Glomerular endothelial cell (primary cell): ENCODE results near the gene SHISA9. TPM values are rescaled to one million over a fixed set of nuclear protein-coding genes. Genes with fewer than 3 reads are reported as not detected.

Experiments
- DNase-seq: peaks from one replicate; pipeline ENCODE4 v3.0.0-alpha.2; 2011; ENCODE audit warnings: low read depth, low spot score; ENCODE audit errors: extremely low read depth
- total RNA-seq: library from RNA; depleted of rRNA; stranded (reverse); fragments of >200 nt; gene quantifications from 2 replicates; pipeline ENCODE4 v1.2.3, GENCODE V29; 2015

The SHISA9 gene
- total RNA-seq, 1 donor from 2014 or later: 0.47 TPM

DNA sequence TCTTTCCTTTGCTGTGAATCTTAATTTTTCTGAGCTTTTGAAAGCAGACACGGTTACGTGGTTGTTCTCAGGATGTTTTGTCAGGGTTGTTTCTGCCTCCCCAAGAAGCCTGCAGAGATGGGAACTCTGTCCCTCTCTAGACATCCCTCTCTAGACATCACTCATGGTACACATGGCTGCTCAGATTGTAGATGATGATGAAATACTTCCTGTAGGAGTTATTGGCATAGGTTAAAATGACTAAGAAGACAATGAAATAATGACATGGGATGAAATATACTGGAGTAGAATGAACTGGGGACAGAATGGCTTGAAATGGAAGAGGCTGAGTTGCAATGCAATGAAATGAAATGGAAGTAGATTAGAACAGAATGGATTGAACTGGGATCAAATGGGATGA, 253.4 kb downstream of the SHISA9 start:
- DNase-seq: no peak

- no peak for DNase-seq
These were observed 254.0 kb downstream of the SHISA9 start for GRCh38 chr16:13155377-13155776.

GRCh38 chr16:13155780-13156179, 254.4 kb downstream of the SHISA9 start:
- no peak for DNase-seq

DNA sequence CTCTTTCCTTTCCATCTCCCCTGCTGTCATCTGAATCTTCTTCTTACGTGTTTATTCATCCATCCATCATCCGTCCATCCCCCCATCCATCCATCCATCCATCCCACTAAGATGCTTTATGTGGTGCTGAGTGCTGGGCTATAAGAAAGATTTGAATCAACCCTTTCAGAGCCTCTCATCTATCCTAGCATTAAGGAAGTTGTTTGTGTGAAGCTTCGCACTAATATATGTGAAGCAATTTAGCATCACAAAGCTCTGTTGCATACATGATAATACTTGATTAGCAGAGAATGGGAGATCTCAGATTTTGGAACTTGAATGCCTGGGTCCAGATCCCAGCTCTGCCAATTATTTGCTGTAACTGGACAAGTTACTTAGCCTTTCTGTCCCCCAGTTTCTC, 255.7 kb downstream of the SHISA9 start:
- no peak for DNase-seq

DNA sequence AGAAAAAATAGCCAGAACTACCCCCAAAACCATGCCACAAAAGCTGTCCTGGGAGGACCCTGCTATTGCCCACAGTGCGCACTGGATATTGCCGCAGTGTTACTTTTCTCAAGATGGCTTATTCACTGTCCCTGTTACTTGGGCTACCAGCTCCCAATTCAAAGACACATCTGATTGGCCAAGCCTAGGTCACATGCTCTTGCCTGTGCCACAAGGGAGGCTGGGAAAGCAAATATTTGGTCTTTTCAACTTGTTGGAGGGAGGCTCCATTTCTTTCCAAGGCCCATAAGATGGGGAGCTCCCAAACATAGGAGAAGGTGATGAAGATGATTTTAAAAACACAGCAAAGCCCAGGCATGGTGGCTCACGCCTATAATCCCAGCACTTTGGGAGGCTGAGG, 257.0 kb downstream of the SHISA9 start:
- DNase-seq: no peak

DNA sequence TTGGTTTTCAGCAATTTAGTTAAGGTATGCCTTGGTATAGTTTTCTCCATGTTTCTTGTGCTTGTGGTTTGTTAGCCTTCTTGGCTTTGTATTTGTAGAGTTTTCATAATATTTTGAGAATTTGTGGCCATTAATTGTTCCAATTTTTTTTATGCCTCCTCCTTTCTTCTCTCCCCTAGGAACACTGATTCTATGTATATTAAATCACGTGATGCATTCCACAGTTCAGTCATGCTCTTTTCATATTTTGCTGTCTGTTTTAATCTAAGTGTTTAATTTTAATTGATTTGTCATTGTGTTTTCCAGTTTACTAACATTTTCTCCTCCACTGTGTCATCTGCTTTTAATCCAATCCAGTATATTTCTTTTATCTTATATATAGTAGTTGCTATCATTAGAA, 263.6 kb downstream of the SHISA9 start:
- no peak for DNase-seq

DNA sequence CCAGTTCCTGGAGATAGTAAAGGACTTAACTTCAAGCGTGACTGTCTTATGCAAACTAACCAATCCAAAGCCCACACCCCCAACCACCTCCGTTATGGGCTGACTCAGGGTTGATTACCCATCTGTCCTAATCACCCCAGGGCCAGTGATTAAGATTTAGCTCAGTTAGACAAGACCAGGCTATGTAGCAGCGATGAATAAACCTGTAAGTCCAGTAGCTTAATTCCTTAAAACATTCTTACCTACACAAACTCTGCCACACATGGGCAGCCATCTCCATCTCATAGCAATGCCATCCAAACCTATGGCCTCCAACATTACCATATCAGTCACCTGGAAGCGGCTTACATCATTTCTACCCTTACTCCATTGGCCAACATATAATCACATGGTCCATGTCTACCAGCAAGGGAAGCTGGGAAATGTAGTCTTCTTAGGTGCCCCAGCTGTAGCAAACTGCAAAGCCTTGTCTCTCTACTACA, 266.7 kb downstream of the SHISA9 start:
- no peak for DNase-seq

GRCh38 chr16:13171313-13171712, 269.9 kb downstream of the SHISA9 start:
- no peak for DNase-seq

- no peak for DNase-seq
These were observed 275.3 kb downstream of the SHISA9 start for GRCh38 chr16:13176711-13177110.

GRCh38 chr16:13178318-13178717, 276.9 kb downstream of the SHISA9 start:
- no peak for DNase-seq

- no peak for DNase-seq
These were observed 280.0 kb downstream of the SHISA9 start for GRCh38 chr16:13181432-13181831.

- no peak for DNase-seq
These were observed 285.4 kb downstream of the SHISA9 start for GRCh38 chr16:13186813-13187212.

DNA sequence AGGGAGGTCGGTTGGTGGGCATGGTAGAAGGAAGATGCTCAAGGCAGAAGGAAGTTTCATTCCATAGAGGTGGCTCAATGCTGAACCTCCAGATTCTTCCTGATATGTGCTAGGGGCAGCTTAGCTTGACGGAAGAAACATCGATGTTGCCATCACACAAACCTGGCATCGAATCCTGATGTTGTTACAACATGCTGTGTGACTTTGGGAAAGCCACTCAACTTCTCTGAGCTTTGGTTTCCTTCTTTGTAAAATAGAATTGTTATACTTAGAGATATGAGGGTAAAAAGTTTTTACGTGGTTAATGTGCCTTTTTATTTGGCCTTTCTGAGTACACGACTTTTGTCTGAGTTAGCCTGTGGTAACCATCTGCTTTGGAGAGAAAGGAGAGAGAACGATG, 287.9 kb downstream of the SHISA9 start:
- no peak for DNase-seq

GRCh38 chr16:13193721-13194120, 292.3 kb downstream of the SHISA9 start:
- DNase-seq: no peak

- DNase-seq: no peak
These were observed 293.4 kb downstream of the SHISA9 start for GRCh38 chr16:13194766-13195165.

- no peak for DNase-seq
These were observed 302.3 kb downstream of the SHISA9 start for GRCh38 chr16:13203725-13204124.

DNA sequence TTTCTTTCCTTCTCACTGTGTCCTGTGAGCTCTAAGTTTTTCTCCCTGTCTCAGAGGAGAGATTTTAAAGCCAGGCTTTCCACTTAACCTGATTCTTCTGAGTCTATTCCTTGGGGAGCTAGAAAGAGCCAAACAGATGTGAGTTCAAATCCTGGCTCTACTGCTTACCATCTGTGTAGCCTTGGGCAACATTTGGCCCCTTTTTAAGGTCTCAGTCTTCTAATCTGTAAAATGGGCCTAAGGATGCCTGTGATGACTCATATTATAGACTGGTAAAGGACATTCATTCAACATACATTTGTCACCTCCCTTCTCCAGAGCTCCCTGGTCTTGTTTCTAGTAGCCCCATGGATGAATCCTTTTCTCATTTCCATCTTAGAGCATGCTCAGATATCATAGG, 304.0 kb downstream of the SHISA9 start:
- no peak for DNase-seq

GRCh38 chr16:13206606-13207005, 305.2 kb downstream of the SHISA9 start:
- DNase-seq: no peak

DNA sequence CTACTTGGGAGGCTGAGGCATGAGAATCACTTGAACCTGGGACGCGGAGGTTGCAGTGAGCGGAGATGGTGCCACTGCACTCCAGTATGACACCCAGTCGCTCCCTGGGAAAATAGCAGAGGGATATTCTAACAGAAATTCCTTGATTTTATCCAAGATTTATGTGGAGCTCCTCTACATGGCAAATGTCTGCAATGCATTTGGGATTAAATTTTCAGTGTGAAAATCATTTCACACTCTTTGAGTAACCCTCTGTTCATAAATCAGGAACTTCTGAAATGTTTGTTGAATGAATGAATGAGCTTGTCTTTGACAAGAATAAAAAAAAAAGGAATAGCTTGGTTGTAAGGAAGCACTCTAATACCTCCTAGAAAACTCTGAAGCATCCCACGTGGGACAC, 305.8 kb downstream of the SHISA9 start:
- no peak for DNase-seq

GRCh38 chr16:13223666-13224065, 322.3 kb downstream of the SHISA9 start:
- DNase-seq: no peak

DNA sequence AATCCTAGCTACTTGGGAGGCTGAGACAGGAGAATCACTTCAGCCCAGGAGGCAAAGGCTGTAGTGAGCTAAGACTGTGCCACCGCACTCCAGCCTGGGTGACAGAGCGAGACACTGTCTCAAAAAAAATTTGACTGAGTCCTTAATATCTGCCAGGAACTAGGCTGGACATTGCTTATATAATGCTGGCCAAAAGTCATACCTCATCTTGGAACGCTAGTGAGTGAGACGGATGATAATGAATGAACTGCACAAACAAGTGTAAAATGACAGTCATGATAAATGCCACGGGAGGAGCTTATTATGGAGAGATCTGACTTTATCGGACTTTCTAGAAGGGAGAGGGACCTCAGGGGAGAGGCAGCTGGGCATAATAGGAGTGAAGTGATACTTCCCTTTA, 327.6 kb downstream of the SHISA9 start:
- DNase-seq: no peak

- DNase-seq: no peak
These were observed 330.0 kb downstream of the SHISA9 start for GRCh38 chr16:13231365-13231764.

DNA sequence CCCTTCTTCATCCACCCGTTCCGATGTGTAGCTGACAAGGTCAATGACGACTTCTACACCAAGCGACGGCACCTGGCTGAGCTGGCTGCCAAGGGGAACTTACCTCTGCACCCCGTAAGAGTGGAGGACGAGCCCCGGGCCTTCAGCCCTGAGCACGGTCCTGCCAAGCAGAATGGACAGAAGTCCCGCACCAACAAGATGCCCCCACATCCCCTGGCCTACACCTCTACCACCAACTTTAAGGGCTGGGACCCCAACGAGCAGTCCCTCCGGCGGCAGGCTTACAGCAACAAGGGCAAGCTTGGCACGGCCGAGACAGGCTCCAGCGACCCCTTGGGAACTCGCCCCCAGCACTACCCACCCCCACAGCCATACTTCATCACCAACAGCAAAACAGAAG, 333.6 kb downstream of the SHISA9 start:
- DNase-seq: no peak

DNA sequence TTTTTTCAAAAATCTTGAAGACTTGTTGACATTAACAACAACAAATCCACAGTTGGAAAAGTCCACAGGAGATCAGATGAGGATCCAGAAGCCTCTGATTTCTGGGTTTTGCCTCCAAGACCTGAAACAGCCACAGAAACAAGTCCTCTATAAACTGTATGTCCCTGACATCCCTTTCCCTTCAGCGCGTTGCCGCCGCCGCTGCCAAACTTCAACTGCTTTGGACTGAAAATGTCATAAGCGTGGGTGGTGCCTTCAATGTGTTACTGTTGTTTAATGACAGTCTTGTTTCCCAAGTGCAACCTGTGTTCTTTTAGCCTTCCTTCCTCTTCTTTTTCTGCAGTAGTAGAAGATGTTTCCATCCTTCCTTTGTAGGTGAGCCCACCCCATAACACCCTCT, 334.9 kb downstream of the SHISA9 start:
- no peak for DNase-seq
